GM18951 (cell line): ENCODE measurements around the gene LHFPL3.

ENCODE experiments used
- POLR2A ChIP-seq: IDR thresholded peaks from 4 replicates; pipeline ENCODE4 v1.6.1; 2011; ENCODE audit warnings: mild to moderate bottlenecking; ENCODE audit not compliant: insufficient read length, insufficient read depth; ENCODE audit errors: extremely low read depth
- in situ Hi-C: fragments of 300-500 bp; cut with MboI; formaldehyde crosslinking; loops from one replicate; pipeline ENCODE4 v1.12.0; 2022; ENCODE audit warnings: low sequenced_read_pairs, mixed read lengths, inconsistent platforms; ENCODE audit not compliant: unreplicated experiment

The LHFPL3 gene

DNA sequence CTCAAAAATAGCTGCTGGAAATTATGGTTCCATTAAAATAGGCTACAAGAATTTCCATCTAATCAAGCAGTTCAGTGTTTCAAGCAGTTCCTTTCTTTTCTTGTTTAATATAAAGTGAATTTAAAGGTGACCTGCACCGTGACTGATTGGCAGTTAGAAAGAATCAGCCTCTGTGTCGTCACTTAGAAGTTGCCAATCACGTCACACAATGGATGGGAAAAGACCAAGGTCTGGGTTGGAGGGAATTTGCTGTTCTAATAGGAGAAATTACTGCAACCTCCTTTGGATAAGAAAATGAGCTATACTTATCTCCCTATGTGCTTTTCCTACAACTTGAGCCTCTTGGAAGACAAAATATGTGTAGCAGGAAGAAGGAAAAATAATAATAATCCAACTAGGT, 466.2 kb downstream of the LHFPL3 start:
- TF ChIP-seq POLR2A, result no peak
- in situ Hi-C loops, result no loop called here

DNA sequence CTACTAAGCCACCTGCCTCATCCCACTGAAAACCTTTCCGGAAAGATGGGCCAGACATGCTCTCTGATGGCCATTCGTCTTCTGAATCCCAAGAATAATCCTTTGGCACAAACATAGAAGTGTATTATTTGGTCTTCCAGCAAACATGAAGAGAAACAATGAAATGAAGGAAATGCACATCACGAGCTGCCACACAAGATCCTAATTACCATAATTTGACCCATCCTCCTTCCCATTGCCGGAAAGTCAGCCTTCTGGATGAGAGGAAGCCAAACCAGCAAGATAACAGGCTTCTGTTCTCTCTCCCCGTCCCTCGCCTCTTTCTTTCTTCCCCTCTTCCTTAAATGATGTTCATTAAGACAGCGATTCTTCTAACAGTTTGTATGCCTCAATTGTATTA, 466.7 kb downstream of the LHFPL3 start:
- in situ Hi-C loops, result no loop called here
- no peak for TF ChIP-seq POLR2A

DNA sequence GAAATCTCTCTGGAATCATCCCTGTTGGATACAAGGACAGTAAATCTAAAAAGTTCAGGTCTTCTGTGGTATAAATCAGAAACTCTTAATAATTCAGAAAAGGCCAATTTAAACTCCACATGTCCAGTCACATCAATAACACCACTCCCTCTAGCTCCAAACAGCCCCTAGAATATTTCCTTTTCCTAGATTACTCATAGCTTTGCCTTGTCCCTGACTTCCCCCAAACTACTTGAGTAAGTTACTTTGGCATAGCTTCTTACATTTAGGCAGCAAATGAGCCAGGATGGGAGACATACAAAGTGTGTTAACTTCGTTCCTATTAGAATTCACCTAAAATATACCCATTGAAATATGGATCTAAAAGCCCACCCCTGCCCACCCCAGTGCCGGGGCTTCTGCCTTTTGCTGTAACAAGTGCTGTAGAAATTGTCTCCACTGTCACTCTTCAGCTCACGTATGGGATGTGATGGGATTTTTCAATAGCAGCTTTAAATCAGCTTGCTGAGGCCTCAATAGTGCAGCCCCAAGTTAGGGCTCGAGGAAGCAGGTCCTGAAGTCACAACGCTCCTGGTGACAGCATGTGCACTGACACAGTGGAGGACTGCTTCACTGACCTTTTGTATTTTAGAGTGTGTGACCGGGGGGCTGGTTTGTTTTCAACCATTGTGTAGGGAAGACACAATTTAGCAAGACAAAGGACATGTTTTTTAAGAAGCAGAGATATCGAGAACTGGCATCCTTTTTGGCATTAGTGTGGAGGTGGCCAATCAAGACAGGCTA, 467.4 kb downstream of the LHFPL3 start:
- TF ChIP-seq POLR2A, result no peak
- in situ Hi-C loops, result no loop called here

DNA sequence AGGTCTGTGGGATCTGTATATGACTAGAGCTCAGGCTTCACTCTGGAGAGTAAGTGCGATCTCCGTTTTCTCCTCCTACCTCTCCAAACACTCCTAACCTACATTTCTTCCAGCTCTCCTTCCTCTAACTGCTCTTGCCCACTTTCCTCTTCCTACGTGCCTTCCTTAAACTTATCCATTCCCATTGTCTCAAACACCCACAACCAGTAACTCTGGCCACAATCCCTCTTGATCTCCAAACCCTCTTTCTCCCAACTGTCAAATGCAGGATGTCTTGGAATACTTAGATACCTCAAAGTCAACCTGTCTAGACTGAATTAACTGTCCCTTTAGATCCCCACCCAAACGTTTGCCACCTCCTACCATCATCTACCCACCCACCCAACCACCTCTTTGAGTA, 471.9 kb downstream of the LHFPL3 start:
- no peak for TF ChIP-seq POLR2A
- in situ Hi-C loops, result no loop called here

DNA sequence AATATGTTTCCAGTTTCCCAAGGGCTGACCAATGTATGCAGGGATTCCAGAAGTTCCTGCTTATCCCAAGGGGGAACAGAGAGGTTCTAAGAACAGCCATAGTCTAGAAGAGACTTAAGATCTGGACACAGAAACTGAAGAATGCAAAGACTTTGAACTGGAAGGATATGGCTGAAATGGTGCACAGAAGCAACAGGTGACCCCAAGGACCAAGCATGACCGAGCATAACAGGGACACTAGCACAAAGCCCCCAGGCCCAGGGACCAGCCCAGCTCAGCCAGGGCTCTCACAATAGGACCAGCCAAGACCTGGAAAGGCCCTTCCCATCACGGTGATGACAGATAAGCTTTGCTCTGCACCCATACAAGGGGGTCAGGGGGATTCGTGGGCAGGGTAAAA, 472.6 kb downstream of the LHFPL3 start:
- TF ChIP-seq POLR2A, result no peak
- in situ Hi-C loops, result no loop called here

DNA sequence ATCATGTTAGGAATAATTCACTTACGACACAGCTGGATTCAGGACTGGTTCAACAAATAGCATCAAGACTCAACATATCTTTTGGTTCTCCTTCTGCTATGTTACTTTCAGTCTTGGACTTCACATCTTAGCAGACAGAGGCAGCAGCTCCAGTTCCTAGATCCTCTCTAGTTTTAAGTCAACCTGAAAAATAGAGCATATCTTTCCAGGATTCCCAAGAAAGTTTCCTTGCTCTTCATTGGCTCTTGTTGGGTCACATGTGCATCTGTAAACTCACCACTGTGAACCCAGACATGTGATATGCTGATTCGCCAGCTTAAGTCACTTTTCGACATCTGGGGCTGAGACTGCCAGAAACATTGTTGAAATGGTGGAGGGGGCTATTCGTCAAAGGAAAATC, 475.5 kb downstream of the LHFPL3 start:
- in situ Hi-C loops, result no loop called here
- TF ChIP-seq POLR2A, result no peak

DNA sequence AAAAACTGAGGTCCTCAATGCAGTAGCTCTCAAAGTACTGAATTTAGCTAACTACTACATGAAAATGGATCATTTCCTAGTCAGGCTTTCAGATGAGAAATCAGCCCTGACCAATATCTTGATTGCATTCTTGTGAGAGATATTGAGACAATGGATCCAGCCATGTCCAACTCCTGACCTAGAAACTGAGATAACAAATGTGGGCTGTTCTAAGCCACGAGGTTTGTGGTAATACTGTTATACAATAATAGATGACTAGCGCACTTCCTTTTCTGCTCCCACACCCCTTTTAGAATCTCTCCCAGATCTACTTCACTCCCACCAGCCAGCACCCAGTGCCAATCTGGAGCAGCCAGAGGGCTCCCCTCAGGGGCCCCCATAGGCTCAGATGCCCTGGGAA, 476.3 kb downstream of the LHFPL3 start:
- in situ Hi-C loops, result no loop called here
- no peak for TF ChIP-seq POLR2A

DNA sequence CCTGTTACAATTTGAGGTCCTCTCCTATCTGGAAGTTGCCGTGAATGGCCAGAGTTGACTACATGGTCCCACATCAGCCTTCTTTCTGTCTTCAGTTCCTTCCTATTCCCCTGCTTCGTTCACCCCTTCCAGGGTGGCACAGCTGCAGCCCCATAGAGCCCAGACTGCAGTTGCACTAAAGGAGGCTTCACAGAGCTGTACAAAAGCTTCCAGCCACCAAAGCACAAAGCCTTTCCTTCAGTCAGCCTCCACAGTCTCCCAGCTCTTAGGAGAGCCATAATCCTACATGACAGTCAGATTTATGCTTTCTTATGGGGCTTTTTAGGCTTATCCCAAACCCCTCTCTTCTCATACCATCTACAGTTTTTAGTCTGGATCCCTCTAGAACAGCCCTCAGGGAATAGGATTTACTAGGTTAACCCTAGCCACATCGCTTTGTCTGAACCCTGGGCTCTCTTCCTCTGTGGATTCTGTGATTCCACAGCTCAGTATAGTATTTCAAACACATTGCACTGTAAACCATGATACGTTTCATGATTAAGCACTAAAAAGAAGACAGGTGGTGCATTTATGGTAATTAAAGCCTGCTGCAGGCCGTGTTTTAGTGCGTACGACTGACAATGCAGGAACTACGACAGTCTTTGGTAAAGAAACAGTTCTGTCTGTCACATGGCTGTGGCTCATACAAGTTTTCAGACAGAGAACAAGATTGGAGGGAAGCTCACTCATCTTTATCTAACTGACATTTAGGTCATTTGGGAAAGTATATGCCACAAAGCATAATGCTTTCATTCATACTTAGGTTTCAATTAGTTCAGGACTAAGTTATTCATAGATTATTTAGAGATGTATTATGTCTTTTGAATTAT, 477.3 kb downstream of the LHFPL3 start:
- no peak for TF ChIP-seq POLR2A
- in situ Hi-C loops, result no loop called here

DNA sequence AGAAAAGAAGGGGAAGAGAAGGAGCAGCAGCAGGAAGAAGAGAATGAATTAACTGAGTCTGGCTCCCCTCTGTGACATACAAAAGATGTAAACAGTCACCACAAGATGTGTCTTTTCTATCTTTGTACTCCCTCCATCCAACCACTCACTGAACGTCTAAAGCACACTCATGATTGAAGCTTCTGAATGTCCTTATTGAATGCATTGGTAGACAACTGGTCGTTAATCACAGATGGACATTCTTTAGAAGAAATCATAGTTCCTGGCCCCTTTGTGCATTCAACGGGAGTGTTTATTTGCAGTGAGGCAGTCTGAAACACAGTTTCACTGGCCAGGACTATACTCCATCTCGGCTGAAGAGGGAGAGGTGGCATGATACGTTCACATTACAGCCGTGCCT, 479.3 kb downstream of the LHFPL3 start:
- TF ChIP-seq POLR2A, result no peak
- in situ Hi-C loops, result no loop called here

DNA sequence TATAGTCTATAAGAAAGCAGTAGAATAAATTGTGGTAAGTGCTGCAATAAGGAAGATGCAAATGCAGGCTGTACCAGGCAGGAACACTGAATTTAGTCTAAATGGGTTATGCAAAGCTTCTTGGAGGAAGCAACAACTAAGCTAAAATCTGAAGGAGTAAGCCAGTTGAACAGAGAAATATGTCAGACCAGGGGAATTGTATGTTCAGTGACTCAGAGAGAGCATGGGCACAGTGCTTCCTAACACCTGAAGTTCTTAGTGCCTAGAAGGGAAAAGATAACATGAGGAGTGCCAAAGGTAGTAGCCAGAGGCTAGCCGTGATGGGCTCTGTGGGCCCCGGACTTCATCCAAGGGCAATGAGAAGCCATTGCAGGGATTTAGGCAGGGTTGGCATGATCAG, 481.5 kb downstream of the LHFPL3 start:
- TF ChIP-seq POLR2A, result no peak
- in situ Hi-C loops, result no loop called here

DNA sequence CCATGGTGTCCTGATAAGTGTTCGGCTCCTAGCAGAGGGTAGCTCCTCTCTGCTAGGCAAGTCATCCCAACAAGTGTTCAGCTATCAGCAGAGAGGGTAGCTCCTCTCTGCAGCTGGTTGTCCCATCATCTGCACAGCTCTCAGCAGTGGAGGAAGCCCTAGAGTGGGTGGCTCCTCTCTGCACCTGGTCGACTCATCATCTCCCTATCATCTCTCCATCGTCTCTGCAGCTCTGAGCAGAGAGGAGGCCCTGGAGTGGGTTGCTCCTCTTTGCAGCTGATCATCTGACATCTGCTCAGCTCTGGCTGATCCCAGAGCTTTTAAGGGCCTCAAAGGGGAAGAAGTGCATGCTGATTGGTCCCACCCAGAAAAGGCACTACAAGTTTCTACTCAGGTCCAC, 485.7 kb downstream of the LHFPL3 start:
- TF ChIP-seq POLR2A, result no peak
- in situ Hi-C loops, result no loop called here

DNA sequence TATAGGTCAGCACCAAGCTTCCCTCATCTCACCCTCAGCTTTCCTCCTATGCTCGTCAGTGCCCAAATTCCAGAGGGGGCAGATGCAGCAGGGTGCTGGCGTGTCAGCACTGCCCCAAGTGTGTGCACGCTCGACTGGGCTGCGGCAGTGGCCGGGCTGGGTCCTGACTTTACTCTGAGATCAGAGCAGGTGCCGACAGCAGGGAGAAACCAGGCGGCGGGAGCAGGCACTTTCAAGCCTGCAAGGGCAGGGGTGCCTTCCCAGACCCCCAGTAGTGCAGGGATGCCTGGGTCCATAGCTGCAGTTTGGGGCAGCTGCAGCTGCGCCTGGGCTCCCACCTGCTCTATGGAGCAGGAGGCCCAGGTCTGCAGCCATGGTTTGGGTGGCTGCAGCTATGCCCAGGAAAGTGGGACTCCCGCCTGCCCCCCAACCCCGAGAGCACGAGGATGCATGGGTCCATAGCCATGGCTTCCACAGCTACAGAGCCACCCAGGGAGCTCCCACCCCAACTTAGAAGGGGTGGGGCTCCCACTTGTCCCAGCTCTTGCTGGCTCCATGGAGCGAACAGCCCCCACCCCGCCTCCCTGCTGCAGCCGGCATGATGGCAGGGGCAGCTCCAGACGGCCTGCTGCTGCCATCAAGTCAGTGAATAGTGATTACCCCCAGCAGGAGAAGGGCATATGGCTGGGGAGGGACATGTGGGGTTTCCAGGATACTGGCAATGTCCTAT, 486.4 kb downstream of the LHFPL3 start:
- TF ChIP-seq POLR2A, result no peak
- in situ Hi-C loops, result no loop called here

DNA sequence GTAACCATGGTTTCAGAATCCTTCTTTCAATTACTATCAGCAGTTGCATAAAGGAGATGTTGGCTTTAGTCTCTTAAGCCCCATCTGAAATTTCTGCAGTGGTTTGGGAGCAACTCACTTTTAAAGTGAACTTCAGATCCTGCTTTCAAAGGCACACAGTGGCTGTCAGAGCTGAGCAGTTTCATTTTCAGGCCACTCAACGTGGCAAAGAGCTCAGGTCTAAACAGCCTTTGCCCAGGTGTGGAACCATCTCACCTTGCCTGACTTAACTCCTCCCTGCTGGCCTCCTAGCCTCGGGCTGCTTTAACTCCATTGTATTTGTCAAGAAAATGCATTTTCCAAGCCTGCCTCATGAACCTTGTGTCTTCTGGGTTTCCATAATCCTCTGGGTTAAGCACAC, 488.1 kb downstream of the LHFPL3 start:
- in situ Hi-C loops, result no loop called here
- TF ChIP-seq POLR2A, result no peak
